GM10248 (cell line): ENCODE measurements around the gene HIF3A.
A peak's percentile ranks its signal among the peaks of the same experiment; 100 is the strongest.

Source experiments
- CTCF ChIA-PET: fragments of 300-600 bp; sonication (Branson Sonifier 250); formaldehyde crosslinking; extraction: SDS; loops from one replicate; lab custom pipeline; 2021; ENCODE audit warnings: antibody characterized with exemption; lab: Yijun Ruan, JAX
- POLR2A ChIA-PET: fragments of 350-650 bp; sonication (Branson Sonifier 250); formaldehyde crosslinking; extraction: SDS; loops from one replicate; lab custom pipeline; 2020; ENCODE audit warnings: antibody characterized with exemption; lab: Yijun Ruan, JAX
- DNase-seq: peaks from one replicate; pipeline ENCODE4 v3.0.0; 2012; ENCODE audit errors: extremely low spot score
- CTCF ChIP-seq: IDR thresholded peaks from 2 replicates; pipeline ENCODE4 v1.5.1; 2012; ENCODE audit warnings: mild to moderate bottlenecking, low read depth; ENCODE audit errors: extremely low read depth, missing control alignments, control extremely low read depth

HIF3A gene

DNA sequence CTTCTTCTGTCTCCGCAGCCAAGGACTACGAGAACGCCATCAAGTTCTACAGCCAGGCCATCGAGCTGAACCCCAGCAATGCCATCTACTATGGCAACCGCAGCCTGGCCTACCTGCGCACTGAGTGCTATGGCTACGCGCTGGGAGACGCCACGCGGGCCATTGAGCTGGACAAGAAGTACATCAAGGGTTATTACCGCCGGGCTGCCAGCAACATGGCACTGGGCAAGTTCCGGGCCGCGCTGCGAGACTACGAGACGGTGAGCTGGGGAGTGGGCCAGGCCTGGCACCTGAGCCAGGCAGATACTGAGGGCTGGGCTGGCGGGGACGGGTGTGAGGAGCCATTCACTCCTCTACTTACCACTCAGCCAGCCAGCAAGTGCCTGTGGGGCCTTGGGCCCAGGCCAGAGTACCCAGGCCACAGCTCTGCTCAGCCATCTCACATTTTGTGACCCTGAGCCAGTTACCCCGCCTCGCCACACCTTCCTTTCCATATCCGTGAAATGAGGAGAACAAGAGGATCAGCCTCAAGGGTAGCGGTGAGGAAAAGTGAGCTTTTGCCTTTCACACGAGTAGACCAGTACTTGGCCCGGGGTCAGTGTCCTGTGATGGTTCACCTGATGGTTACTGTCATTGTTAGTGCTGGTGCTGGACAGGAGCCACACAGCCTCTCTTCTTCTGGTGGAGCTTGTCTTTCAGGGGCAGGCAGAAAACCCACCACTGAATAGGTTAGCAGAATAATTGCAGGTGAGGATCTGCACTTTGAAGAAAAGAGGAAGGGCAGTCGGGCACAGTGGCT lies 57.1 kb downstream of the HIF3A start:
- no peak for TF ChIP-seq CTCF
- POLR2A ChIA-PET = interaction anchor here (0.6 kb wide), 1 partner anchor 14 kb away, joined by 3 read pairs; no protein-coding TSS in a partner anchor

DNA sequence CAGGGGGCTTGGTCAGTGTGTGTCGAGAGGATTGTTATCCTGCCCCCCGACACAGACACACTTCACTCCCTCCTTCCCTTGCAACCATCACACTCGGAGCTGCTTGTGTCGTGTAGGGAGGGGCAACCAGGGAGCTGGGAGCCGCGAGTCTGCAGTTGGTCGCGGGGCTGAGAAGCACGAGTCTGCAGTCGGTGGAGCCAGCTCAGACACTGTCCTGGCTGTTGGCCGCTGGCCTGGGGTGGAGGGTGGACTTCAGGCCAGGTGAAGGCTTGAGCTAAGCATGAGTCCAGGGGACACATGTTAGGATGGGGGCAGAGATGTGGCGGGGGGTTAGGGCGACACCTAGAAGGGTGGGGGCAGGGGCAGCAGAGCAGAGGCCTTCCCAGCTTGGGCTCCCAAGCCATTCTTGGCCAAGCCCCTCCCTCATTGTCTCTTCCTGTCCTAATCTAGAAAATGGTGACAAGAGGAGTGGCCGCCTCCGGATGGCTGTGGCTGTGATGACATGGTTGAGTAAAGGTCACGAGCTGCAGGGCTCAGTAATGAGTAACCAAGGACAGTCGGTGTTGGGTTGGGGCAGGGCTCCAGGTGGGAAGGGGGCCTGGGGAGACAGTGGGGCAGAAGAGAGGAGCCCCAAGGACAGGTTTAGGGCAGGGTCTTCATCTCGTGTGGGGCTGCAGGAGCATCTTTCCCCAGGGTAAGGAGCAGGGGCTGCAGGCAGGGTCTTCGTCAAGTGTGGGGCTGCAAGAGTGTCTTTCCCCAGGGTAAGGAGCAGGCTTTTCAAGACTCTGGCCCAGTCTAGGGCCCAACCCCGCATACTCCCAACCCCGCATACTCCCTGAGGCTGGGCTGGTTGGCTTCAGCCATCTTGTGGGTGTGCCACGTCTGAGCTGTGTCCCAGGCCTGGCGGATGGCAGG lies 58.6 kb downstream of the HIF3A start:
- peak; percentile 49 for DNase-seq
- ChIA-PET CTCF (interaction anchor here (0.7 to 5.5 kb wide), 8 partner anchors 8 to 46 kb away, joined by 3 to 31 read pairs (median 4); partner anchors contain the start of gene PPP5C), POLR2A (no interaction called here)
- TF ChIP-seq CTCF = no peak

More for the DNA sequence above, 57.1 kb downstream of the HIF3A start:
- CTCF ChIA-PET = interaction anchor here (1.0 to 2.5 kb wide), 4 partner anchors 11 to 414 kb away, joined by 3 to 10 read pairs (median 5); no protein-coding TSS in a partner anchor
- DNase-seq = no peak

DNA sequence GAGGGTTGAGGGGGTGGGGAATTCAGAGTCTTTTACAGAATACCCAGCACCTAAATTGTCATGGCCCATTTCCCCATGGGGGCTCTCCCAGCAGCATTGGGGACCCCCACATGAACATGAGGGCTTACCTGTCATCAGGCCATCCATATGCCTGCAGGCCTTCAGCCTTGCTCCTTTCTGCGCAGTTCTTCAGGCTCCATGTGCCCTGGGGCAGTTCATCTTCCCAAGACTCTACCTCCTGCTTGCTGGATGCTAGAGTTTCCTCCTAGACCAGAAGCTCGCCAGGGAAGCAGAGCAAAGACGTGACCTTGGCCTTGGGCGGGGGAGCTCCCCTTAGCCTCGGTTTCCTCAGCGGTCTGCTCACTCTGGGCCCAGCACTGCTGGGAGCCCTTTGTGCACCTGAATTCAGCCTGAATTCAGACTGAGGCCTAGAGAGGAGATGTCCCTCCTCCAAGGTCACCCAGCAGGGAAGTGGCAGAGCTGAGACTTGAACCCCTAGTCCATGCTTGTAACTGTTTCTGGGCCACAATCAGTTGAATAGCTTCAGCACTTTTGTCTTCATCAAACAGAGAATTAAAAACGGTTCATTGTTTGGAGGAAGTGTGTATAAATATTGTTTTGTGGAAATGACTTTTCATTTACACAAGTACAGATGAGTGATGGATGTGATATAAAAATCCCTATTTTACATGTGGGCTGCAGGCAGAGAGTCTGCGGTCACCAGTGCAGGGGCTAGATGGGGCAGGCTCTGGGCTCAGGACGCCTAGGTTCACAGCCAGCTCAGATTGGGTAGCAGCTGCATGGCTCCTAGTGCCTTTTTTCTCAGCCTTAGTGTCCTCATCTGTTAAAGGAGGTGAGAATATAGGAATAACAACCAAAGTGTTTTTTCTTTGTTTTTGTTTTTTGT lies 59.6 kb downstream of the HIF3A start:
- no peak for DNase-seq
- TF ChIP-seq CTCF = no peak
- ChIA-PET CTCF (interaction anchor here (1.2 to 5.5 kb wide), 6 partner anchors 9 to 45 kb away, joined by 3 to 31 read pairs (median 4); partner anchors contain the start of gene PPP5C), POLR2A (interaction anchor here (0.6 kb wide), 1 partner anchor 14 kb away, joined by 5 read pairs; no protein-coding TSS in a partner anchor)

DNA sequence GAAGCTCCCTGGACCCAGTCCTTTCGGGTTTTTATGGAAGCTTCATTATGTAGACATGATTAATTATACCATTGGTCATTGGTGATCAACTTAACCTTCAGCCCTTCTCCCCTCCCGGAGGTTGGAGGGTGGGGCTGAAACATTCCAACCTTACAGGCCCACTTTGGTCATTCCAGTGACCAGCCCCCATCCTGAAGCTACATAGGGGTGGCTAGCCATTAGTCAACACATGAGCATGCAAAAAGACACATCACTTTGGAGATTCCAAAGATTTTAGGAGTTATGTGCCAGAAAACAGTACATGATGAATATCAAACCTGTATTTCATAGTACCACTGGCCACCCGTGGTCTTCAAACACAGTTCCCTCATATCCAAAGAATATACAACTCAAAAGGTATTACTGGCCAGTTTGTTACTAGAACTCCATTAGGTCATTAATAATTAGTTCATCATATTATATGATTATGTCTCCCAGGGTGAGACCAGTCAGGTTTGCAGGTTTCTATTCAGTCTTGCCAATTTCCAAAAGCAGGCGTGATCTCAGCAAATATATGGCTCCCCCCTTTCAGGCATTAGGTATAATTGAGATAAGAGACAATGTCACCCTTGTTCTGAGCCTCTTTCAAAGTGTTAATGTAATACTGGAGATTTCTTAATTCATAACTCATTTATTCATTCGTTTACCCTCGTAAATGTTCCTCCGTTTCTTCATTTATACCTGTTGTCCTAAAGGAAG lies 61.2 kb downstream of the HIF3A start:
- POLR2A ChIA-PET = no interaction called here
- TF ChIP-seq CTCF = no peak
- DNase-seq = no peak
- CTCF ChIA-PET = interaction anchor here (1.5 to 5.5 kb wide), 2 partner anchors 11 to 38 kb away, joined by 4 to 31 read pairs; partner anchors contain the start of gene PPP5C

- CTCF ChIA-PET = no interaction called here
- POLR2A ChIA-PET = interaction anchor here (0.6 kb wide), 1 partner anchor 14 kb away, joined by 3 read pairs; no protein-coding TSS in a partner anchor
- no peak for TF ChIP-seq CTCF
- DNase-seq = no peak
These were observed 65.1 kb downstream of the HIF3A start for GRCh38 chr19:46361915-46362314.
